Right atrium auricular region (tissue), 2 donors: ENCODE results near the gene BRSK2. TPM values are rescaled to one million over a fixed set of nuclear protein-coding genes. Genes with fewer than 3 reads are reported as not detected.

Experiments used
- DNase-seq: peaks from one replicate; pipeline ENCODE4 v3.0.0-alpha.2; 2019; ENCODE audit warnings: low spot score
- H3K27ac ChIP-seq, 2 donors: fragments of 200-600 bp; sonication (generic); 1 replicate in 1 of 2; 2 replicates in 1 of 2; pipeline ENCODE4 v1.5.1; 2016 to 2019
- H3K27me3 ChIP-seq, 2 donors: fragments of 200-600 bp; sonication (generic); one replicate each; pipeline versions ENCODE4 v1.5.1 to v1.6.0; 2017 to 2019
- H3K36me3 ChIP-seq: fragments of 200-600 bp; sonication (generic); one replicate; pipeline ENCODE4 v1.5.1; 2016
- H3K4me1 ChIP-seq, 2 donors: fragments of 200-600 bp; sonication (generic); one replicate each; pipeline versions ENCODE4 v1.5.1 to v1.6.0; 2017 to 2019
- H3K4me3 ChIP-seq, 2 donors: fragments of 200-600 bp; sonication (generic); 1 replicate in 1 of 2; 2 replicates in 1 of 2; pipeline ENCODE4 v1.5.1; 2017 to 2019; ENCODE audit warnings: mild to moderate bottlenecking in 1 of 2, moderate library complexity in 1 of 2
- H3K9me3 ChIP-seq, 2 donors: fragments of 200-600 bp; sonication (generic); one replicate each; pipeline ENCODE4 v1.5.1; 2019
- total RNA-seq, 2 donors: library from RNA; depleted of rRNA; stranded (reverse); fragments of >200 nt; gene quantifications; one replicate each; pipeline ENCODE4 v1.1.0, GENCODE V29; 2016
- TF ChIP-seq, protein P1 (sequence below), 2 donors: fragments of 200-600 bp; sonication (generic); IDR thresholded peaks; one replicate each; pipeline ENCODE4 v1.5.1; 2019; ENCODE audit warnings: antibody characterized with exemption in 2 of 2

BRSK2 gene
- total RNA-seq, 2 donors from 2014 or later = 0.19 to 0.51 TPM

DNA sequence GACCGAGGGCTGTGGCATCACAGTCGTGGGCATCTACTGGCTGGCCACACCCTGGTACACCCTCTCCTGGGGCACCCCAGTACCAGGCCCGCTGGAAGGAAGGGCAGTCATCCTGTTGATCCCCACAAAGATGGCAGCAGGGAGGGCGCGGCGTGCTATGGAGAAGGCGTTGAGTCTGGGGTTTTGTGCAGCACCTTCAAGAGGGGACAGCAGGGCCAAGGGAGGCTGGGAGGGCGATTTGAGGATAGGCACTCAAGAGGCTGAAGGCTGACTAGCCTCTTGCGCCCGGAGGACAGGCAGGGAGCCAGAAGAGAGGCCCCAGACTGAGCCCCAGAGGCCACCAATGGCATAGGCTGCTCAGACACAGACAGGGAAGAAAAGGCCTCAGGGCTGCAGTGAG, 2.2 kb upstream of the BRSK2 start:
- DNase-seq = no peak
- no peak overlapping the region for H3K27ac ChIP-seq
- TF ChIP-seq, protein P1, sequence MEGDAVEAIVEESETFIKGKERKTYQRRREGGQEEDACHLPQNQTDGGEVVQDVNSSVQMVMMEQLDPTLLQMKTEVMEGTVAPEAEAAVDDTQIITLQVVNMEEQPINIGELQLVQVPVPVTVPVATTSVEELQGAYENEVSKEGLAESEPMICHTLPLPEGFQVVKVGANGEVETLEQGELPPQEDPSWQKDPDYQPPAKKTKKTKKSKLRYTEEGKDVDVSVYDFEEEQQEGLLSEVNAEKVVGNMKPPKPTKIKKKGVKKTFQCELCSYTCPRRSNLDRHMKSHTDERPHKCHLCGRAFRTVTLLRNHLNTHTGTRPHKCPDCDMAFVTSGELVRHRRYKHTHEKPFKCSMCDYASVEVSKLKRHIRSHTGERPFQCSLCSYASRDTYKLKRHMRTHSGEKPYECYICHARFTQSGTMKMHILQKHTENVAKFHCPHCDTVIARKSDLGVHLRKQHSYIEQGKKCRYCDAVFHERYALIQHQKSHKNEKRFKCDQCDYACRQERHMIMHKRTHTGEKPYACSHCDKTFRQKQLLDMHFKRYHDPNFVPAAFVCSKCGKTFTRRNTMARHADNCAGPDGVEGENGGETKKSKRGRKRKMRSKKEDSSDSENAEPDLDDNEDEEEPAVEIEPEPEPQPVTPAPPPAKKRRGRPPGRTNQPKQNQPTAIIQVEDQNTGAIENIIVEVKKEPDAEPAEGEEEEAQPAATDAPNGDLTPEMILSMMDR (IDR thresholded peaks at IDR 0.05) = no peak
- H3K4me1 ChIP-seq = peaks cover 0 to 25% of the 10 kb centered on the region in 2 donors
- no peaks in the 10 kb centered on the region for H3K36me3 ChIP-seq
- H3K9me3 ChIP-seq = no peaks in the 10 kb centered on the region
- peaks cover 7 to 8% of the 10 kb centered on the region in 2 donors for H3K27me3 ChIP-seq
- H3K4me3 ChIP-seq = no peak overlapping the region

DNA sequence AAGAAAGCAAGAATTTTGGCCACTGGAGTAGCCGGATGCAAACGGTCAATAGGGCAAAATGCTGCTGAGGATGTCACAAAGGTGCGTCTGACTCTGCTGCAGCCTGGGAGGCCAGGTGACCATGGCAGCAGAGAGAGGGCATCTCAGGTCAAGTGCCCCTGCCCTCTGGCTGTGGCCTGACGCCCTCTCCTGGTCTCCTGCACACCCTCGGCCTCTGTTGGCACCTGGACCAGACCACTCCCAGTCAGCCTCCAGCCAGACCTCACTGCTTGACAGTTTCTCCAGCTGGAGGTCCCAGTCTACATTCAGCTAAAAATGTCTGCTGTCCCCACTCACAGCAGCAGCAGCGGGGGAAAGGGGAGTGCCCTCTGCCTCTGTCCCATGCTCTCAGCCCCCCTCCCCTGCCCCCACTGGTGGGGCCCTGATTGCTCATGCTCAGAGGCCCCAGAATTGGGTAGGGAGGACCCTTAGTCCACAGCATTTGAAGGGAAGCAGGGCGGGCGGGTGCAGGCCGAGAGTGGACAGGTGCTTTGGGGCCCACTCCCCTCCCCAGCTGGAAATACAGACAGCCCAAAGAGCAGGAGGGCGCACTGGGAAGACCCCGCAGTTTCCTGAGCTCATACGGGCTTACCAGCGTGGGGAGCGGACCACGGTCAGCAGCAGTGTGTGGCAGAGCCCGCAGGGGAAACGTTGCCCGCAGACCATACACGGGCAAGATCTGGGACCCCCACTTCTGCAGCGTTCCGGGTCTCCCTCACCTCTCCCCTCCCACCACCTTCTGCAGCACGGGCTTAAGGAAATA, 1.6 kb upstream of the BRSK2 start:
- Histone ChIP-seq H3K27me3 (peaks cover 7 to 8% of the 10 kb centered on the region in 2 donors), H3K9me3 (no peaks in the 10 kb centered on the region), H3K36me3 (no peaks in the 10 kb centered on the region), H3K27ac (no peak overlapping the region), H3K4me3 (no peak overlapping the region), H3K4me1 (peaks cover 0 to 18% of the 10 kb centered on the region in 2 donors)
- TF ChIP-seq, protein P1 (IDR thresholded peaks at IDR 0.05) = no peak
- no peak for DNase-seq

DNA sequence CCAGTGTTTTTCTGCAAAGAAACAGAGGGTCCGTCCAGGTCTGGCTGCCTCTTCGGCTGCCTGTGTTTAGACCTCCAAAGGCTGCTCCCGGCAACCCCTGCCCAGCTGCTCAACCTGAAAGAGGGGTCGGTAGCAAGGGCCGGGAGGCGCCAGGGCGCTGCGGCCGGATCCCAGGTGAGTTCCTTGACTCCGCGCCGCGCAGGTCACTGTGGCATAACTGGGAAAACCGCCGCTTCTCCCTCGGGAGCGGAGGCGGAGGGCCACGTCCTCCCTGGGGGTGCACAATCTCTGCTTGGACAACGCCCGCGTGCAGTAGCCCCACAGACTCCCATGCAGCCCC, 1.0 kb upstream of the BRSK2 start:
- Histone ChIP-seq H3K9me3 (no peaks in the 10 kb centered on the region), H3K36me3 (no peaks in the 10 kb centered on the region), H3K27me3 (peaks cover 7 to 8% of the 10 kb centered on the region in 2 donors), H3K27ac (no peak overlapping the region), H3K4me1 (peaks cover 0 to 14% of the 10 kb centered on the region in 2 donors), H3K4me3 (peak overlapping the region; percentile 39 to 54)
- TF ChIP-seq, protein P1 (IDR thresholded peaks at IDR 0.05) = no peak
- DNase-seq = no peak

DNA sequence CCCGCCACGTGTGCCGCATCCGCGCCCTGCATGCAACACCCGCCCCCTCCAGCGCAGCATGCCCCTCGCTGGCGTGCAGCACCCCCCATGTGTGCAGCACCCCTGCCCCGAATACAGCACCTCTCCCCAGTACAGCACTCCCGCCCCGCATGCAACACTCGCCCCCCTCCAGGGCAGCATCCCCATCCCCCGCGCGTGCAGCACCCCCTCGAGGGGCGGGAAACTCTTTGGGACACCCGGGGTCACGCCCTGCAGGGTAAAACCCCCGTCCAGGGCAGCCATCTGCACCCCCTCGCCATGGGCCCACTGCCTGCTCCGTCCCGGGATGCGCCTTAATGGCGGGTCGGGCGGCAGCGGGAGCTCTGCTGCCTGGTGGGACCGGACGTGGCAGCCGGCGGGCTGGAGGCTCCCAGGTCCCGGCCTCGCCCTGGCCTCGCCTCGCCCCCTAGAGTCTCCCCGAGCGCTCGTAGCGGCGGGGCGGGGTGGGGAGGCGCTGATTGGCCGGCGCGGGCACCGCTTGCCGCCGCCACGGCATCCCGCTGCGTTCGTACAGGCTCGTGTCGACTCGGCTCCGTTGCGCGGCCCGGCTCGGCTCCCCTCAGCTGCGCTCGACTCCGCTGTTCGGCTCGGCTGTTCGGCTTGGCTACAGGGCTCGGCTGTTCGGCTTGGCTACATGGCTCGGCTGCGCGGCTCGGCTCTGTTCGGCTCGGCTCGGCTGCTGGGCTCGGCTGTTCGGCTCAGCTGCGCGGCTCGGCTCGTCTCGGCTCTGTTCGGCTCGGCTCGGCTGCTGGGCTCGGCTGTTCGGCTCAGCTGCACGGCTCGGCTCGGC, 417 bp upstream of the BRSK2 start:
- Histone ChIP-seq H3K27me3 (peaks cover 7 to 8% of the 10 kb centered on the region in 2 donors), H3K27ac (peak overlapping the region; percentile 52 to 60), H3K4me3 (peak overlapping the region; percentile 39 to 54), H3K4me1 (peaks cover 0 to 13% of the 10 kb centered on the region in 2 donors), H3K9me3 (no peaks in the 10 kb centered on the region), H3K36me3 (no peaks in the 10 kb centered on the region)
- DNase-seq = peak; percentile 96
- TF ChIP-seq, protein P1 (IDR thresholded peaks at IDR 0.05) = peak in 1 of 2 donors; percentile 57

DNA sequence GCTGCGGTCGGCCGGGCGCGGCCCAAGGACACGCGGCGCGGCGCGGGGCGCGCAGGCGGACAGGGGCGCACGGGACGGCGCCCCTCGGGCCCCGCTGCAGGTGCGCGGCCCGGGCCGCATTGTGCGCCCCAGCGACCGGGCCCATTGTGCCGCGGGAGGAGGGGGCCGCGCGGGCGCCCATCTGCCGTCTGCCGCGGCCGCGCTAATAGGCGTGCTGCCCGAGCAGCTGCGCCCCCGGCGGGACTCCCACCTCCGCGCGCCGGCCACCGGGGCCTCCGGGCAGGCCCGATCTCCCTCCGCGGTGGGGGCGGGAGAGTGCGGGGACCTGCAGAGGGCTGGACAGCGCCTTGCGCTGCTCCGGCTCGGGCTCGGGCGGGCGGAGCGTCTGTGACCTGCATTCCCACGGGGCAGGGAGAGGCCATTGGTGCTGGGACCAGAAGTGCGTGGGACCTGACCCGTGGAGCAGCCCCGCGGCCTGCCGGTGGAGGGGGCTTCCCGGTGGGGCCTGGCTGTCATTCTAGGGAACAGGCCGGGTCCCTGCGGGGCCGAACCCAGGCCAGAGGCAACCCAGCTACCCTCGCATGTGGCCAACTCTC, 933 bp downstream of the BRSK2 start:
- TF ChIP-seq, protein P1 (IDR thresholded peaks at IDR 0.05) = no peak

More for the DNA sequence above, 933 bp downstream of the BRSK2 start:
- Histone ChIP-seq H3K9me3 (no peaks in the 10 kb centered on the region), H3K4me3 (peak overlapping the region in 1 of 2 donors; percentile 31), H3K27ac (no peak overlapping the region), H3K4me1 (peaks cover 0 to 13% of the 10 kb centered on the region in 2 donors), H3K36me3 (no peaks in the 10 kb centered on the region), H3K27me3 (peaks cover 7 to 8% of the 10 kb centered on the region in 2 donors)
- no peak for DNase-seq
